K562 (cell line): ENCODE data around the gene TGFB2. TPM values are rescaled to one million over a fixed set of nuclear protein-coding genes. Genes with fewer than 3 reads are reported as not detected.

Source experiments
- DIDO1 ChIP-seq: fragments of 450-650 bp; IDR thresholded peaks from 2 replicates; pipeline ENCODE4 v1.6.1; 2016; ENCODE audit warnings: low read depth, missing biosample characterization, missing genetic modification characterization
- FOXP1 ChIP-seq: sonication (generic); formaldehyde crosslinking; IDR thresholded peaks from 2 replicates; pipeline ENCODE4 v1.8.0; 2022; ENCODE audit warnings: mild to moderate bottlenecking, missing genetic modification reagents
- HNRNPUL1 ChIP-seq: fragments of 200-400 bp; formaldehyde crosslinking; IDR thresholded peaks from 2 replicates; pipeline ENCODE4 v1.6.1; 2017; ENCODE audit warnings: low read length
- KDM1A ChIP-seq, 2 experiments: fragments of 450-650 bp; IDR thresholded peaks; 2 replicates each; pipeline ENCODE4 v1.6.1; 2016; ENCODE audit warnings: mild to moderate bottlenecking in 2 of 2
- MAFF ChIP-seq: IDR thresholded peaks from 2 replicates; pipeline ENCODE4 v1.6.1; 2012; ENCODE audit warnings: low read length, improper control_type of control experiment
- MCM7 ChIP-seq, 2 experiments: fragments of 450-650 bp; IDR thresholded peaks; 2 replicates each; pipeline ENCODE4 v1.6.1; 2016 to 2018
- NFATC3 ChIP-seq: fragments of 450-650 bp; IDR thresholded peaks from 2 replicates; pipeline ENCODE4 v1.6.1; 2017; ENCODE audit warnings: mild to moderate bottlenecking
- NR2C1 ChIP-seq, 2 experiments: fragments of 450-650 bp; IDR thresholded peaks; 2 replicates each; pipeline ENCODE4 v1.6.1; 2017; ENCODE audit warnings: mild to moderate bottlenecking in 2 of 2, antibody characterized with exemption in 1 of 2, inconsistent platforms in 1 of 2, missing compliant biosample characterization in 1 of 2, missing genetic modification characterization in 1 of 2
- RHOXF2B ChIP-seq: fragments of 250-450 bp; sonication (Bioruptor Pico); conservative IDR thresholded peaks from 2 replicates; pipeline ENCODE4 v1.5.1; 2021
- ZKSCAN1 ChIP-seq: fragments of 150-350 bp; IDR thresholded peaks from 2 replicates; pipeline ENCODE4 v1.6.1; 2016; ENCODE audit warnings: low read depth, low read length
- ZNF280A ChIP-seq: fragments of 450-650 bp; IDR thresholded peaks from 2 replicates; pipeline ENCODE4 v1.6.1; 2018; ENCODE audit warnings: mild to moderate bottlenecking, low read depth; ENCODE audit not compliant: partially characterized antibody
- ZNF384 ChIP-seq: IDR thresholded peaks from 2 replicates; pipeline ENCODE4 v1.6.1; 2012; ENCODE audit warnings: low read depth, low read length, improper control_type of control experiment
- ZNF609 ChIP-seq: sonication (generic); formaldehyde crosslinking; IDR thresholded peaks from 2 replicates; pipeline ENCODE4 v1.8.1; 2023; ENCODE audit warnings: missing genetic modification reagents, mild to moderate bottlenecking, borderline replicate concordance
- ZNF785 ChIP-seq: fragments of 250-450 bp; sonication (Bioruptor Pico); IDR thresholded peaks from 2 replicates; pipeline ENCODE4 v1.4.0; 2020; ENCODE audit warnings: mild to moderate bottlenecking
- polyA plus RNA-seq, 8 experiments: library from polyadenylated mRNA; depleted of rRNA in 4 of 8; stranded (reverse) in 5 of 8; unstranded in 3 of 8; fragments of >200 nt; fragmentation: Nextera tagmentation in 2 of 8; fragmentation: Illumina TruSeq in 1 of 8; extraction: Ambion mirVana in 2 of 8; extraction: Trizol in 1 of 8; gene quantifications; 2 replicates each; pipeline versions ENCODE4 v1.2.1 to v1.2.3, GENCODE V29; 2011 to 2014; ENCODE audit warnings: inconsistent platforms in 1 of 8, missing spikeins in 1 of 8
- total RNA-seq, 7 experiments: library from RNA; depleted of rRNA in 6 of 7; stranded (reverse); fragments of >200 nt in 6 of 7; fragmentation: Illumina TruSeq in 2 of 7; extraction: Trizol in 2 of 7; gene quantifications; 2 replicates each; pipeline versions ENCODE4 v1.2.1 to v1.2.3, GENCODE V29; 2011 to 2021; ENCODE audit warnings: low replicate concordance in 1 of 7
- TF ChIP-seq, protein P1 (sequence below): fragments of 450-650 bp; IDR thresholded peaks from 2 replicates; pipeline ENCODE4 v1.6.1; 2016; ENCODE audit warnings: mild to moderate bottlenecking

The TGFB2 gene
- total and polyA plus RNA-seq, 9 of the 15 experiments (the other 6 are each of a cell fraction or from before 2014, with no cell fraction given) = 0.03 to 0.41 (median 0.11) TPM; not detected in 3

GRCh38 chr1:218344814-218345672 is at the start of gene TGFB2 (continued):
- TF ChIP-seq FOXP1 (CRISPR knock-in tag) (no peak), ZKSCAN1 (no peak), KDM1A (IDR thresholded peaks at IDR 0.05) (peak; percentile 67 to 70), RHOXF2B (no peak), ZNF280A (no peak), NR2C1 (IDR thresholded peaks at IDR 0.05) (no peak), NR2C1 (tag; IDR thresholded peaks at IDR 0.05) (no peak), ZNF384 (no peak), ZNF609 (no peak), MAFF (no peak), MCM7 (IDR thresholded peaks at IDR 0.05) (no peak), NFATC3 (no peak), ZNF785 (CRISPR knock-in tag) (no peak), HNRNPUL1 (no peak), DIDO1 (tag) (no peak)
- TF ChIP-seq, protein P1, sequence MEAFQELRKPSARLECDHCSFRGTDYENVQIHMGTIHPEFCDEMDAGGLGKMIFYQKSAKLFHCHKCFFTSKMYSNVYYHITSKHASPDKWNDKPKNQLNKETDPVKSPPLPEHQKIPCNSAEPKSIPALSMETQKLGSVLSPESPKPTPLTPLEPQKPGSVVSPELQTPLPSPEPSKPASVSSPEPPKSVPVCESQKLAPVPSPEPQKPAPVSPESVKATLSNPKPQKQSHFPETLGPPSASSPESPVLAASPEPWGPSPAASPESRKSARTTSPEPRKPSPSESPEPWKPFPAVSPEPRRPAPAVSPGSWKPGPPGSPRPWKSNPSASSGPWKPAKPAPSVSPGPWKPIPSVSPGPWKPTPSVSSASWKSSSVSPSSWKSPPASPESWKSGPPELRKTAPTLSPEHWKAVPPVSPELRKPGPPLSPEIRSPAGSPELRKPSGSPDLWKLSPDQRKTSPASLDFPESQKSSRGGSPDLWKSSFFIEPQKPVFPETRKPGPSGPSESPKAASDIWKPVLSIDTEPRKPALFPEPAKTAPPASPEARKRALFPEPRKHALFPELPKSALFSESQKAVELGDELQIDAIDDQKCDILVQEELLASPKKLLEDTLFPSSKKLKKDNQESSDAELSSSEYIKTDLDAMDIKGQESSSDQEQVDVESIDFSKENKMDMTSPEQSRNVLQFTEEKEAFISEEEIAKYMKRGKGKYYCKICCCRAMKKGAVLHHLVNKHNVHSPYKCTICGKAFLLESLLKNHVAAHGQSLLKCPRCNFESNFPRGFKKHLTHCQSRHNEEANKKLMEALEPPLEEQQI = no peak
